ENCODE measurements around the gene USP9X. TPM values are rescaled to one million over a fixed set of nuclear protein-coding genes. Genes with fewer than 3 reads are reported as not detected.

USP9X gene
- total and polyA plus RNA-seq, 2 experiments from 2014 or later: 62.2 to 329 TPM

DNA sequence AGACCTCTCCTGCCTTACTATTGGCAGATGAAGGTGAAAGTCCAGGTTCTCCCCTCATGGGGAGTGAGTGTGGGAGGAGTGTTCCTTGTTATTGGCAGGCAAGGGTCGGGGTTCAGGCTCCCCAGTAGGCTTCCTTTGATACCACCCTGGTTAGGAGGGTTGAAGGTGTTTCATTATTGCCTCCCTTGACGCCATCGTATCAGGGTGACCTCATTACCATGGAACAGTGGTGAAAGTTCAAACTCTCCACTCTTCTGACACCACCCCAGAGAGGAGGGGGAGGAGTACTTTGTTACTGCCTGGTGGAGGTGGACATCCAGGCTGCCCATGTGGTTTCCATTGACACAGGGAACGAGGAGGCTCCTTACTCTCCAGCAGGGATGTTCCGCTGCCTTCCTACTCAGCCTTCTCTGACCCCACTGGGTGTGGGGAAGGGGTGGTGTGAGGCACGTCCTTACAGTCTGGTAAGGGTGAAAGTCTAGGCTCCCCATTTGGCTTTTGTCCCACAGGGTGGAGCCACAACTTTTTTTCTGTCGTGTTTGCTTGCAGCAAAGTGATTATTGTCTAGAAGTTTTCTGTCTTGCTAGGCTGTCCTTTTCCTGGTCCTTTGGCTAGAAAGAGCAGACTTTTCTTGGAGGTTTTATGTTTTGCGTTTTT, 37.2 kb upstream of the USP9X start:
- H3K27ac ChIP-seq (ENCODE audit: low read depth): no peak overlapping the region
- DNase-seq (ENCODE audit: low spot score) (no peak), ATAC-seq (no peak)
- Mint-ChIP-seq H3K9me3 (no peaks in the 10 kb centered on the region), H3K4me3 (no peak overlapping the region), H3K36me3 (ENCODE audit: low read depth) (no peaks in the 10 kb centered on the region), H3K27me3 (ENCODE audit: insufficient read depth, low read depth, poor library complexity) (peaks cover 6% of the 10 kb centered on the region), H3K4me1 (peaks cover 22% of the 10 kb centered on the region), H3K27ac (peak overlapping the region; percentile 78; the same call in 1 of the 2 replicates)
- TF ChIP-seq, protein P1, sequence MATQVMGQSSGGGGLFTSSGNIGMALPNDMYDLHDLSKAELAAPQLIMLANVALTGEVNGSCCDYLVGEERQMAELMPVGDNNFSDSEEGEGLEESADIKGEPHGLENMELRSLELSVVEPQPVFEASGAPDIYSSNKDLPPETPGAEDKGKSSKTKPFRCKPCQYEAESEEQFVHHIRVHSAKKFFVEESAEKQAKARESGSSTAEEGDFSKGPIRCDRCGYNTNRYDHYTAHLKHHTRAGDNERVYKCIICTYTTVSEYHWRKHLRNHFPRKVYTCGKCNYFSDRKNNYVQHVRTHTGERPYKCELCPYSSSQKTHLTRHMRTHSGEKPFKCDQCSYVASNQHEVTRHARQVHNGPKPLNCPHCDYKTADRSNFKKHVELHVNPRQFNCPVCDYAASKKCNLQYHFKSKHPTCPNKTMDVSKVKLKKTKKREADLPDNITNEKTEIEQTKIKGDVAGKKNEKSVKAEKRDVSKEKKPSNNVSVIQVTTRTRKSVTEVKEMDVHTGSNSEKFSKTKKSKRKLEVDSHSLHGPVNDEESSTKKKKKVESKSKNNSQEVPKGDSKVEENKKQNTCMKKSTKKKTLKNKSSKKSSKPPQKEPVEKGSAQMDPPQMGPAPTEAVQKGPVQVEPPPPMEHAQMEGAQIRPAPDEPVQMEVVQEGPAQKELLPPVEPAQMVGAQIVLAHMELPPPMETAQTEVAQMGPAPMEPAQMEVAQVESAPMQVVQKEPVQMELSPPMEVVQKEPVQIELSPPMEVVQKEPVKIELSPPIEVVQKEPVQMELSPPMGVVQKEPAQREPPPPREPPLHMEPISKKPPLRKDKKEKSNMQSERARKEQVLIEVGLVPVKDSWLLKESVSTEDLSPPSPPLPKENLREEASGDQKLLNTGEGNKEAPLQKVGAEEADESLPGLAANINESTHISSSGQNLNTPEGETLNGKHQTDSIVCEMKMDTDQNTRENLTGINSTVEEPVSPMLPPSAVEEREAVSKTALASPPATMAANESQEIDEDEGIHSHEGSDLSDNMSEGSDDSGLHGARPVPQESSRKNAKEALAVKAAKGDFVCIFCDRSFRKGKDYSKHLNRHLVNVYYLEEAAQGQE (IDR thresholded peaks at IDR 0.05; ENCODE audit: unreplicated experiment): no peak
- no peak for TF ChIP-seq JUNB (IDR thresholded peaks at IDR 0.05; ENCODE audit: unreplicated experiment)
- H3K36me3 ChIP-seq (ENCODE audit: insufficient read depth): no peaks in the 10 kb centered on the region
- H2AFZ ChIP-seq: no peak overlapping the region
- H3K79me2 ChIP-seq (replicated peaks; ENCODE audit: insufficient read depth): no peaks in the 10 kb centered on the region
- H3F3A ChIP-seq (replicated peaks; ENCODE audit: low read depth): no peaks in the 10 kb centered on the region
- H3K4me3 ChIP-seq: no peak overlapping the region
- no peak overlapping the region for H3K4me2 ChIP-seq
- H3K9me2 ChIP-seq (ENCODE audit: insufficient read depth): no peaks in the 10 kb centered on the region
- H3K4me1 ChIP-seq (ENCODE audit: insufficient read depth): peaks cover 25% of the 10 kb centered on the region
- no peaks in the 10 kb centered on the region for H3K27me3 ChIP-seq (ENCODE audit: insufficient read depth)
- no peaks in the 10 kb centered on the region for H4K20me1 ChIP-seq (replicated peaks; ENCODE audit: insufficient read depth)

DNA sequence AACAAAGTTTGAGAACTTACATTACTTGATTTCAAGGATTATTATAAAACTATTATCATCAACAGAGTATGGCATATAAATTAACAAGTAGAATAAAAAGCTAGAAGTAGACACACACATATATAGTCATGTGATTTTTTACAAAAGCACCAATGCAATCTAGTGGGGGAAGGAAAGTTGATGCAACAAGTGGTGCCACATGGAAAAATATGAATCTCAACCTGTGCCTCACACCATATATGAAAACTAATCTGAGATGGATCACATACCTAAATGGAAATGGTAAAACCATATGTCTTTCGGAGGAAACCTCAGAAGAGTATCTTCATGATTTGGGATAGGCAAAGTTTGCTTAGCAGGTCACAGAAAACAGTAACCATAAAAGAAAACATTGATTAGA, 34.9 kb upstream of the USP9X start:
- Histone ChIP-seq H3K9me2 (ENCODE audit: insufficient read depth) (no peaks in the 10 kb centered on the region), H3K27ac (ENCODE audit: low read depth) (no peak overlapping the region), H3K4me3 (no peak overlapping the region), H3F3A (replicated peaks; ENCODE audit: low read depth) (no peaks in the 10 kb centered on the region), H2AFZ (no peak overlapping the region), H4K20me1 (replicated peaks; ENCODE audit: insufficient read depth) (no peaks in the 10 kb centered on the region), H3K36me3 (ENCODE audit: insufficient read depth) (no peaks in the 10 kb centered on the region), H3K27me3 (ENCODE audit: insufficient read depth) (no peaks in the 10 kb centered on the region), H3K4me1 (ENCODE audit: insufficient read depth) (peaks cover 25% of the 10 kb centered on the region), H3K79me2 (replicated peaks; ENCODE audit: insufficient read depth) (no peaks in the 10 kb centered on the region), H3K4me2 (no peak overlapping the region)
- no peak for DNase-seq (ENCODE audit: low spot score)
- Mint-ChIP-seq H3K9me3 (no peaks in the 10 kb centered on the region), H3K4me1 (peaks cover 22% of the 10 kb centered on the region), H3K27ac (no peak overlapping the region), H3K4me3 (no peak overlapping the region), H3K36me3 (ENCODE audit: low read depth) (no peaks in the 10 kb centered on the region), H3K27me3 (ENCODE audit: insufficient read depth, low read depth, poor library complexity) (peaks cover 2% of the 10 kb centered on the region)
- no peak for ATAC-seq
- TF ChIP-seq, protein P2, sequence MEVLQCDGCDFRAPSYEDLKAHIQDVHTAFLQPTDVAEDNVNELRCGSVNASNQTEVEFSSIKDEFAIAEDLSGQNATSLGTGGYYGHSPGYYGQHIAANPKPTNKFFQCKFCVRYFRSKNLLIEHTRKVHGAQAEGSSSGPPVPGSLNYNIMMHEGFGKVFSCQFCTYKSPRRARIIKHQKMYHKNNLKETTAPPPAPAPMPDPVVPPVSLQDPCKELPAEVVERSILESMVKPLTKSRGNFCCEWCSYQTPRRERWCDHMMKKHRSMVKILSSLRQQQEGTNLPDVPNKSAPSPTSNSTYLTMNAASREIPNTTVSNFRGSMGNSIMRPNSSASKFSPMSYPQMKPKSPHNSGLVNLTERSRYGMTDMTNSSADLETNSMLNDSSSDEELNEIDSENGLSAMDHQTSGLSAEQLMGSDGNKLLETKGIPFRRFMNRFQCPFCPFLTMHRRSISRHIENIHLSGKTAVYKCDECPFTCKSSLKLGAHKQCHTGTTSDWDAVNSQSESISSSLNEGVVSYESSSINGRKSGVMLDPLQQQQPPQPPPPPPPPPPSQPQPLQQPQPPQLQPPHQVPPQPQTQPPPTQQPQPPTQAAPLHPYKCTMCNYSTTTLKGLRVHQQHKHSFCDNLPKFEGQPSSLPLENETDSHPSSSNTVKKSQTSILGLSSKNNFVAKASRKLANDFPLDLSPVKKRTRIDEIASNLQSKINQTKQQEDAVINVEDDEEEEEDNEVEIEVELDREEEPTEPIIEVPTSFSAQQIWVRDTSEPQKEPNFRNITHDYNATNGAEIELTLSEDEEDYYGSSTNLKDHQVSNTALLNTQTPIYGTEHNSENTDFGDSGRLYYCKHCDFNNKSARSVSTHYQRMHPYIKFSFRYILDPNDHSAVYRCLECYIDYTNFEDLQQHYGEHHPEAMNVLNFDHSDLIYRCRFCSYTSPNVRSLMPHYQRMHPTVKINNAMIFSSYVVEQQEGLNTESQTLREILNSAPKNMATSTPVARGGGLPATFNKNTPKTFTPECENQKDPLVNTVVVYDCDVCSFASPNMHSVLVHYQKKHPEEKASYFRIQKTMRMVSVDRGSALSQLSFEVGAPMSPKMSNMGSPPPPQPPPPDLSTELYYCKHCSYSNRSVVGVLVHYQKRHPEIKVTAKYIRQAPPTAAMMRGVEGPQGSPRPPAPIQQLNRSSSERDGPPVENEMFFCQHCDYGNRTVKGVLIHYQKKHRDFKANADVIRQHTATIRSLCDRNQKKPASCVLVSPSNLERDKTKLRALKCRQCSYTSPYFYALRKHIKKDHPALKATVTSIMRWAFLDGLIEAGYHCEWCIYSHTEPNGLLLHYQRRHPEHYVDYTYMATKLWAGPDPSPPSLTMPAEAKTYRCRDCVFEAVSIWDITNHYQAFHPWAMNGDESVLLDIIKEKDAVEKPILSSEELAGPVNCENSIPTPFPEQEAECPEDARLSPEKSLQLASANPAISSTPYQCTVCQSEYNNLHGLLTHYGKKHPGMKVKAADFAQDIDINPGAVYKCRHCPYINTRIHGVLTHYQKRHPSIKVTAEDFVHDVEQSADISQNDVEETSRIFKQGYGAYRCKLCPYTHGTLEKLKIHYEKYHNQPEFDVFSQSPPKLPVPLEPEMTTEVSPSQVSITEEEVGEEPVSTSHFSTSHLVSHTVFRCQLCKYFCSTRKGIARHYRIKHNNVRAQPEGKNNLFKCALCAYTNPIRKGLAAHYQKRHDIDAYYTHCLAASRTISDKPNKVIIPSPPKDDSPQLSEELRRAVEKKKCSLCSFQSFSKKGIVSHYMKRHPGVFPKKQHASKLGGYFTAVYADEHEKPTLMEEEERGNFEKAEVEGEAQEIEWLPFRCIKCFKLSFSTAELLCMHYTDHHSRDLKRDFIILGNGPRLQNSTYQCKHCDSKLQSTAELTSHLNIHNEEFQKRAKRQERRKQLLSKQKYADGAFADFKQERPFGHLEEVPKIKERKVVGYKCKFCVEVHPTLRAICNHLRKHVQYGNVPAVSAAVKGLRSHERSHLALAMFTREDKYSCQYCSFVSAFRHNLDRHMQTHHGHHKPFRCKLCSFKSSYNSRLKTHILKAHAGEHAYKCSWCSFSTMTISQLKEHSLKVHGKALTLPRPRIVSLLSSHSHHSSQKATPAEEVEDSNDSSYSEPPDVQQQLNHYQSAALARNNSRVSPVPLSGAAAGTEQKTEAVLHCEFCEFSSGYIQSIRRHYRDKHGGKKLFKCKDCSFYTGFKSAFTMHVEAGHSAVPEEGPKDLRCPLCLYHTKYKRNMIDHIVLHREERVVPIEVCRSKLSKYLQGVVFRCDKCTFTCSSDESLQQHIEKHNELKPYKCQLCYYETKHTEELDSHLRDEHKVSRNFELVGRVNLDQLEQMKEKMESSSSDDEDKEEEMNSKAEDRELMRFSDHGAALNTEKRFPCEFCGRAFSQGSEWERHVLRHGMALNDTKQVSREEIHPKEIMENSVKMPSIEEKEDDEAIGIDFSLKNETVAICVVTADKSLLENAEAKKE (CRISPR knock-in tag; IDR thresholded peaks at IDR 0.05): no peak
- TF ChIP-seq JUNB (IDR thresholded peaks at IDR 0.05; ENCODE audit: unreplicated experiment) (no peak), STAT1 (IDR thresholded peaks at IDR 0.05; ENCODE audit: unreplicated experiment) (no peak)
- TF ChIP-seq, protein P3, sequence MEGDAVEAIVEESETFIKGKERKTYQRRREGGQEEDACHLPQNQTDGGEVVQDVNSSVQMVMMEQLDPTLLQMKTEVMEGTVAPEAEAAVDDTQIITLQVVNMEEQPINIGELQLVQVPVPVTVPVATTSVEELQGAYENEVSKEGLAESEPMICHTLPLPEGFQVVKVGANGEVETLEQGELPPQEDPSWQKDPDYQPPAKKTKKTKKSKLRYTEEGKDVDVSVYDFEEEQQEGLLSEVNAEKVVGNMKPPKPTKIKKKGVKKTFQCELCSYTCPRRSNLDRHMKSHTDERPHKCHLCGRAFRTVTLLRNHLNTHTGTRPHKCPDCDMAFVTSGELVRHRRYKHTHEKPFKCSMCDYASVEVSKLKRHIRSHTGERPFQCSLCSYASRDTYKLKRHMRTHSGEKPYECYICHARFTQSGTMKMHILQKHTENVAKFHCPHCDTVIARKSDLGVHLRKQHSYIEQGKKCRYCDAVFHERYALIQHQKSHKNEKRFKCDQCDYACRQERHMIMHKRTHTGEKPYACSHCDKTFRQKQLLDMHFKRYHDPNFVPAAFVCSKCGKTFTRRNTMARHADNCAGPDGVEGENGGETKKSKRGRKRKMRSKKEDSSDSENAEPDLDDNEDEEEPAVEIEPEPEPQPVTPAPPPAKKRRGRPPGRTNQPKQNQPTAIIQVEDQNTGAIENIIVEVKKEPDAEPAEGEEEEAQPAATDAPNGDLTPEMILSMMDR (conservative IDR thresholded peaks at IDR 0.05; ENCODE audit: low read depth in 2 of 2): no peak
